ENCODE data around the gene RAPGEF3.

Gene RAPGEF3

DNA sequence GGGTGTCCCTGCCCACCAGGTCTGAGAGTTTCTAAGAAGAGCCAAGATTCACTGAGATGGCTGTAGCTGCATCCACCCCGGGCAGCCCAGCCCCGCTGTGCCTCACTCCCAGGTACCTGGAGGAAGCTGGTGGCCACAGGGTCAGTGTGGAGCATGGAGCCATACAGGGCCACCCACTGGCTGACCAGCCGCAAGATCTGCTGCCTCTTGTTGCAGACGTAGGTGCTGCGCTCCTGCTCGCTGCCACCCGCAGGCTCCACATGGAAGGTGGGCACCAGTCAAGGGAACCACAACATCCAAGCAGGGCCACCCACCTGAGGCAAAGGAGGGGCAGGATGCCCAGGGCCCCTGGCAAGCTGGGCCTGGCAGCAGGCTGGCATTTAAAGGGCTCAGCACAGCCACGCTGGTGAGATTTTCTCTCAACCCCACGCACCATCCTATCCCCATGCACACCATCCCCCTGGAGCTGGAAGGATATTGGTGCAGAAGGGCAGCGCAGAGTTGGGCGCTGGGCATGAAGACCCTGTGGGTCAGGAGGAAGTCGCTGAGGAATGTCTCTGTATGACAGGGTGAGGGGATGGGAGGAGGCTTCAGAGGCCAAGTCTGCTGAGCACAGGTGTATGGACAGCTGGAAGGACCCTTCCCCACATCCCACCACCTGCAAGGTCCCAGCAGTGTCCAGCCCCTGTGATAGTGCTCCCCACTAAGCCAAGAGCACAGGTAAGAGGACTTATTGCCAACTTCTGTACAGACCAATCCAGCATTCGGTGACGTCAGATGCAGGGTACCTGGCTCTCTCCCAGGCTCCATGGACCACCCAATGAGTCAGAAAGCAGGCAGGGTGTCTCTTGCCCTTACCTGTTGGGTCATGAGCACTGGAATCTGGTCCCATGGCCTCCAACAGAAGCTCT is 10.8 kb downstream of the RAPGEF3 start:
- H3K4me3 ChIP-seq (ENCODE audit: extremely low read depth, insufficient read depth, low read length, poor library complexity, severe bottlenecking): no peak overlapping the region
- 90 to 93% methylated on average over 8 to 9 of the region's 14 CpGs for WGBS, 2 experiments (ENCODE audit: insufficient coverage in 2 of 2)
- no peak overlapping the region for H3K27ac ChIP-seq (ENCODE audit: low read depth, low read length, severe bottlenecking)
- H3K4me1 ChIP-seq (ENCODE audit: control insufficient read depth, insufficient read depth, low read length, poor library complexity, severe bottlenecking): peaks cover 4% of the 10 kb centered on the region
- no peaks in the 10 kb centered on the region for H3K9me3 ChIP-seq (ENCODE audit: control insufficient read depth, low read length)
- H3K36me3 ChIP-seq (ENCODE audit: control insufficient read depth, insufficient read depth, low read length): peaks cover 4% of the 10 kb centered on the region

GRCh38 chr12:47747126-47747525 is 11.6 kb downstream of the RAPGEF3 start:
- Histone ChIP-seq H3K4me3 (ENCODE audit: extremely low read depth, insufficient read depth, low read length, poor library complexity, severe bottlenecking) (no peak overlapping the region), H3K36me3 (ENCODE audit: control insufficient read depth, insufficient read depth, low read length) (peaks cover 4% of the 10 kb centered on the region), H3K4me1 (ENCODE audit: control insufficient read depth, insufficient read depth, low read length, poor library complexity, severe bottlenecking) (no peaks in the 10 kb centered on the region), H3K9me3 (ENCODE audit: control insufficient read depth, low read length) (no peaks in the 10 kb centered on the region), H3K27ac (ENCODE audit: low read depth, low read length, severe bottlenecking) (no peak overlapping the region)
- 91 to 100% methylated on average over 4 of the region's 4 CpGs for WGBS, 2 experiments (ENCODE audit: insufficient coverage in 2 of 2)

- Histone ChIP-seq H3K4me1 (ENCODE audit: control insufficient read depth, insufficient read depth, low read length, poor library complexity, severe bottlenecking) (no peaks in the 10 kb centered on the region), H3K27ac (ENCODE audit: low read depth, low read length, severe bottlenecking) (no peak overlapping the region), H3K36me3 (ENCODE audit: control insufficient read depth, insufficient read depth, low read length) (peaks cover 4% of the 10 kb centered on the region), H3K9me3 (ENCODE audit: control insufficient read depth, low read length) (no peaks in the 10 kb centered on the region), H3K4me3 (ENCODE audit: extremely low read depth, insufficient read depth, low read length, poor library complexity, severe bottlenecking) (no peak overlapping the region)
- WGBS, 2 experiments (ENCODE audit: insufficient coverage in 2 of 2): 87 to 100% methylated on average over 4 of the region's 7 CpGs
Observed at GRCh38 chr12:47746523-47746922, 12.2 kb downstream of the RAPGEF3 start.

DNA sequence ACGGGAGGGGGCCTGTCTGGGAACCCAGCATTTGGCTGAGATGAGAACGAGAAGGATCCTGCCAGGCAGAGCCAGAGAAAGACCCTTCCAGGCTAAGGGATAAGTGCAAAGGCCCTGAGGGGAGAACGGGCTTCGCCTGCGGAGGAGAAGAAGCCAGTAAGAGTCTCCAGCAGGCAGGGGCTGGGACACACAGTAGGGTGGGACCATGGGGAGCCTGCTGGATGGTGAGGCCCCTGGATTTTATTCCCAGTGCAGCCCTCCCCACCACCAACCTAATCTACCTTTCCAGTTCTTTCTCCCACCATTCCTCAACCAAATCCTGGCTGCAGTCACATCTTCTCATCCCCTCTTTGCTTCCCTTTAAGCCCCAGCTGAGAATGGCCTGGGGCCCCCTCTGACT is 12.6 kb downstream of the RAPGEF3 start:
- 92 to 97% methylated on average over 4 to 5 of the region's 5 CpGs for WGBS, 2 experiments (ENCODE audit: insufficient coverage in 2 of 2)
- H3K36me3 ChIP-seq (ENCODE audit: control insufficient read depth, insufficient read depth, low read length): peaks cover 4% of the 10 kb centered on the region
- H3K9me3 ChIP-seq (ENCODE audit: control insufficient read depth, low read length): no peaks in the 10 kb centered on the region

GRCh38 chr12:47745485-47746041 is 13.1 kb downstream of the RAPGEF3 start:
- peaks cover 4% of the 10 kb centered on the region for H3K36me3 ChIP-seq (ENCODE audit: control insufficient read depth, insufficient read depth, low read length)
- H3K4me3 ChIP-seq (ENCODE audit: extremely low read depth, insufficient read depth, low read length, poor library complexity, severe bottlenecking): no peak overlapping the region
- no peaks in the 10 kb centered on the region for H3K4me1 ChIP-seq (ENCODE audit: control insufficient read depth, insufficient read depth, low read length, poor library complexity, severe bottlenecking)
- WGBS, 2 experiments (ENCODE audit: insufficient coverage in 2 of 2): 88 to 92% methylated on average over 11 to 16 of the region's 16 CpGs
- no peaks in the 10 kb centered on the region for H3K9me3 ChIP-seq (ENCODE audit: control insufficient read depth, low read length)
- H3K27ac ChIP-seq (ENCODE audit: low read depth, low read length, severe bottlenecking): no peak overlapping the region

More for the DNA sequence above, 12.6 kb downstream of the RAPGEF3 start:
- no peak overlapping the region for H3K4me3 ChIP-seq (ENCODE audit: extremely low read depth, insufficient read depth, low read length, poor library complexity, severe bottlenecking)
- no peaks in the 10 kb centered on the region for H3K4me1 ChIP-seq (ENCODE audit: control insufficient read depth, insufficient read depth, low read length, poor library complexity, severe bottlenecking)
- H3K27ac ChIP-seq (ENCODE audit: low read depth, low read length, severe bottlenecking): no peak overlapping the region

- H3K36me3 ChIP-seq (ENCODE audit: control insufficient read depth, insufficient read depth, low read length): peaks cover 3% of the 10 kb centered on the region
- 85 to 87% methylated on average over 8 of the region's 8 CpGs for WGBS, 2 experiments (ENCODE audit: insufficient coverage in 2 of 2)
Observed at GRCh38 chr12:47744778-47745436, 13.8 kb downstream of the RAPGEF3 start.

DNA sequence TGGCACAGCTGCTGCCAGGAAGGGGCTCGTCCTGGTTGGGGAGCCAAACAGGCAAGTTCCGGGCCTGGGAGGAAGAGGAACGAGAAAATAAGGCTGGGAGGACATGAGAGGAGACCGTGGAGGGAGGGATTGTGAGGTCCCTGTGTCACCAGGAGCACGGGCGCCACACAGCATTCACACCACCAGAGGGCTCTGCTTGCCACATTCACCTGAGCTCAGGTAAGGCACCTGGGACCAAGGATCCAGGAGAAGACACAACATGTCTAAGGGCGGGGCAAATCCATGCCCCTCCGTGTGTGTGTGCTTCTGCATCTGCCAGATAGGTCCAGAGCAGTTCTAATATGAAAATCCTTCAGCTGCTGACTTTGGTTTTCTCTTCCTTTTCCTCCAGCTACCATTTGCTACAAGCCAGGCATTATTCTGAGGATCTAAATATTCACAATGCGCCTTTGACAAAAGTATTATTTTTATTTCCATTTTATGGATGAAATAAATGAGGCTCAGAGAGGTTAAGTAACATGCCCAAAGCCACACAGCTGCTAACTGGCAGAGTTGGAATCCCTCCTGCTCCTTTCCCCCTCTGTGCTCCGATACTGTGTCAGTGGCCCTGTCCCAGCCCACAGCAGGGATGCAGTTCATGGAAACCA is 14.6 kb downstream of the RAPGEF3 start:
- no peaks in the 10 kb centered on the region for H3K36me3 ChIP-seq (ENCODE audit: control insufficient read depth, insufficient read depth, low read length)
- H3K4me3 ChIP-seq (ENCODE audit: extremely low read depth, insufficient read depth, low read length, poor library complexity, severe bottlenecking): no peak overlapping the region
- no peaks in the 10 kb centered on the region for H3K4me1 ChIP-seq (ENCODE audit: control insufficient read depth, insufficient read depth, low read length, poor library complexity, severe bottlenecking)
- H3K9me3 ChIP-seq (ENCODE audit: control insufficient read depth, low read length): no peaks in the 10 kb centered on the region
- H3K27ac ChIP-seq (ENCODE audit: low read depth, low read length, severe bottlenecking): no peak overlapping the region
- 56 to 58% methylated on average over 3 to 8 of the region's 10 CpGs for whole genome bisulfite sequencing, 2 experiments (ENCODE audit: insufficient coverage in 2 of 2)

More at GRCh38 chr12:47744778-47745436, 13.8 kb downstream of the RAPGEF3 start:
- Histone ChIP-seq H3K9me3 (ENCODE audit: control insufficient read depth, low read length) (no peaks in the 10 kb centered on the region), H3K4me3 (ENCODE audit: extremely low read depth, insufficient read depth, low read length, poor library complexity, severe bottlenecking) (no peak overlapping the region), H3K27ac (ENCODE audit: low read depth, low read length, severe bottlenecking) (no peak overlapping the region), H3K4me1 (ENCODE audit: control insufficient read depth, insufficient read depth, low read length, poor library complexity, severe bottlenecking) (no peaks in the 10 kb centered on the region)

GRCh38 chr12:47743311-47743860 is 15.3 kb downstream of the RAPGEF3 start:
- H3K4me1 ChIP-seq (ENCODE audit: control insufficient read depth, insufficient read depth, low read length, poor library complexity, severe bottlenecking): no peaks in the 10 kb centered on the region
- H3K4me3 ChIP-seq (ENCODE audit: extremely low read depth, insufficient read depth, low read length, poor library complexity, severe bottlenecking): no peak overlapping the region
- no peaks in the 10 kb centered on the region for H3K36me3 ChIP-seq (ENCODE audit: control insufficient read depth, insufficient read depth, low read length)
- no peak overlapping the region for H3K27ac ChIP-seq (ENCODE audit: low read depth, low read length, severe bottlenecking)
- H3K9me3 ChIP-seq (ENCODE audit: control insufficient read depth, low read length): no peaks in the 10 kb centered on the region
- WGBS, 2 experiments (ENCODE audit: insufficient coverage in 2 of 2): 89 to 92% methylated on average over 4 to 9 of the region's 9 CpGs

- 63 to 67% methylated on average over 3 to 7 of the region's 7 CpGs for WGBS, 2 experiments (ENCODE audit: insufficient coverage in 2 of 2)
Observed at GRCh38 chr12:47742253-47742825, 16.3 kb downstream of the RAPGEF3 start.

DNA sequence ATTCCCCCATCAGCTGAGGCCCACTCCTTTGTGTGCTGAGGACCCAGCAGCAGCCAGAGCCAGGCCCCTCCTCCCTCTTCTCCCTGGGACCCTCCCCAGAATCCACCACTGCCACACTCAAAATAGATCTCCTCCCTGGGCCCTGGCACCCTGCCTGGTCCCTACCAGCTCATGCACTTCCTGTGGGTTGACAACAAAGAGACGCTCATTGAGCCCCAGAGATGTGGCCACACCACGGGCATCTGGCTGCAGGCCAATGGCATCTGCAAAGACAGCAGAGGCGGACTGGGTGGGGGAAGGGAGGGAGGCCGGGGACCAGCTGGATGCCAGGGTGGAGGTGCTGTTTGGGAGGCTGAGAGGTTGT is 17.4 kb downstream of the RAPGEF3 start:
- Histone ChIP-seq H3K4me1 (ENCODE audit: control insufficient read depth, insufficient read depth, low read length, poor library complexity, severe bottlenecking) (no peaks in the 10 kb centered on the region), H3K4me3 (ENCODE audit: extremely low read depth, insufficient read depth, low read length, poor library complexity, severe bottlenecking) (no peak overlapping the region), H3K27ac (ENCODE audit: low read depth, low read length, severe bottlenecking) (no peak overlapping the region), H3K9me3 (ENCODE audit: control insufficient read depth, low read length) (no peaks in the 10 kb centered on the region), H3K36me3 (ENCODE audit: control insufficient read depth, insufficient read depth, low read length) (no peaks in the 10 kb centered on the region)
- 80 to 87% methylated on average over 3 to 4 of the region's 4 CpGs for WGBS, 2 experiments (ENCODE audit: insufficient coverage in 2 of 2)

More at GRCh38 chr12:47742253-47742825, 16.3 kb downstream of the RAPGEF3 start:
- Histone ChIP-seq H3K9me3 (ENCODE audit: control insufficient read depth, low read length) (no peaks in the 10 kb centered on the region), H3K36me3 (ENCODE audit: control insufficient read depth, insufficient read depth, low read length) (no peaks in the 10 kb centered on the region), H3K4me3 (ENCODE audit: extremely low read depth, insufficient read depth, low read length, poor library complexity, severe bottlenecking) (no peak overlapping the region), H3K4me1 (ENCODE audit: control insufficient read depth, insufficient read depth, low read length, poor library complexity, severe bottlenecking) (no peaks in the 10 kb centered on the region), H3K27ac (ENCODE audit: low read depth, low read length, severe bottlenecking) (no peak overlapping the region)
